VCaP (cell line): ENCODE data around the gene TXNL4B.

Experiments used
- H3K27ac ChIP-seq: fragments of 450-650 bp; 2 replicates; pipeline ENCODE4 v1.5.1; 2017
- CTCF ChIP-seq: fragments of 450-650 bp; conservative IDR thresholded peaks from 2 replicates; pipeline ENCODE4 v1.5.1; 2017; ENCODE audit warnings: mild to moderate bottlenecking, moderate library complexity

Gene TXNL4B

GRCh38 chr16:72111657-72112451 lies 18.4 kb upstream of the TXNL4B start:
- no peak for TF ChIP-seq CTCF
- no peak overlapping the region for H3K27ac ChIP-seq

GRCh38 chr16:72110662-72111615 lies 17.5 kb upstream of the TXNL4B start:
- no peak overlapping the region for H3K27ac ChIP-seq
- no peak for TF ChIP-seq CTCF

GRCh38 chr16:72109966-72110530 lies 16.6 kb upstream of the TXNL4B start:
- no peak overlapping the region for H3K27ac ChIP-seq
- TF ChIP-seq CTCF = no peak

GRCh38 chr16:72109300-72109699 lies 15.9 kb upstream of the TXNL4B start:
- no peak overlapping the region for H3K27ac ChIP-seq
- TF ChIP-seq CTCF = no peak

- no peak overlapping the region for H3K27ac ChIP-seq
- no peak for TF ChIP-seq CTCF
These were observed 15.1 kb upstream of the TXNL4B start for GRCh38 chr16:72108353-72109102.

GRCh38 chr16:72107371-72107770 lies 14.0 kb upstream of the TXNL4B start:
- no peak overlapping the region for H3K27ac ChIP-seq
- TF ChIP-seq CTCF = no peak
